HG03442 (cell line): ENCODE measurements around the gene PCSK9.
"Not testable (repeated sequence)": the region's sequence is repeated elsewhere in the genome, so short reads cannot be mapped to it uniquely, and the experiment has no call there.

Source experiments
- ATAC-seq: cut with Tn5 transposase; IDR thresholded peaks from one replicate; pipeline ENCODE4 v1.9.1; 2021; ENCODE audit warnings: mild to moderate bottlenecking, moderate library complexity; ENCODE audit not compliant: unreplicated experiment

The PCSK9 gene

GRCh38 chr1:55007625-55008024 lies 31.7 kb upstream of the PCSK9 start:
- no peak for ATAC-seq

- no peak for ATAC-seq
Observed at GRCh38 chr1:55010194-55010886, 29.0 kb upstream of the PCSK9 start.

- ATAC-seq = no peak
Observed at GRCh38 chr1:55010887-55011217, 28.5 kb upstream of the PCSK9 start.

- no peak for ATAC-seq
Observed at GRCh38 chr1:55012661-55013060, 26.7 kb upstream of the PCSK9 start.

- ATAC-seq = no peak
Observed at GRCh38 chr1:55015123-55015522, 24.2 kb upstream of the PCSK9 start.

- no peak for ATAC-seq
Observed at GRCh38 chr1:55015731-55016620, 23.4 kb upstream of the PCSK9 start.

- ATAC-seq = no peak
Observed at GRCh38 chr1:55018395-55018794, 21.0 kb upstream of the PCSK9 start.

GRCh38 chr1:55021942-55022546 lies 17.3 kb upstream of the PCSK9 start:
- peak; percentile 65 for ATAC-seq

- ATAC-seq = not testable (repeated sequence)
Observed at GRCh38 chr1:55024163-55024562, 15.2 kb upstream of the PCSK9 start.

- not testable (repeated sequence) for ATAC-seq
Observed at GRCh38 chr1:55026682-55027081, 12.7 kb upstream of the PCSK9 start.

GRCh38 chr1:55031098-55031497 lies 8.2 kb upstream of the PCSK9 start:
- ATAC-seq = not testable (repeated sequence)

- ATAC-seq = no peak
Observed at GRCh38 chr1:55033265-55033614, 6.1 kb upstream of the PCSK9 start.

- no peak for ATAC-seq
Observed at GRCh38 chr1:55034476-55035133, 4.7 kb upstream of the PCSK9 start.

- ATAC-seq = no peak
Observed at GRCh38 chr1:55035904-55036303, 3.4 kb upstream of the PCSK9 start.

GRCh38 chr1:55037733-55038551 lies 1.4 kb upstream of the PCSK9 start:
- no peak for ATAC-seq

GRCh38 chr1:55038552-55038838 lies 853 bp upstream of the PCSK9 start:
- no peak for ATAC-seq

- ATAC-seq = no peak
Observed at GRCh38 chr1:55038974-55039341, 390 bp upstream of the PCSK9 start.

- ATAC-seq = no peak
Observed at GRCh38 chr1:55040083-55040932, 960 bp downstream of the PCSK9 start.

- no peak for ATAC-seq
Observed at GRCh38 chr1:55040933-55041494, 1.7 kb downstream of the PCSK9 start.

GRCh38 chr1:55041613-55042012 lies 2.3 kb downstream of the PCSK9 start:
- no peak for ATAC-seq
